GM19238 (cell line): Measurements from ENCODE around the gene KNDC1.

Source experiments
- DNase-seq: peaks from one replicate; pipeline ENCODE4 v3.0.0; 2011; ENCODE audit warnings: low spot score; ENCODE audit not compliant: insufficient read length

KNDC1 gene

DNA sequence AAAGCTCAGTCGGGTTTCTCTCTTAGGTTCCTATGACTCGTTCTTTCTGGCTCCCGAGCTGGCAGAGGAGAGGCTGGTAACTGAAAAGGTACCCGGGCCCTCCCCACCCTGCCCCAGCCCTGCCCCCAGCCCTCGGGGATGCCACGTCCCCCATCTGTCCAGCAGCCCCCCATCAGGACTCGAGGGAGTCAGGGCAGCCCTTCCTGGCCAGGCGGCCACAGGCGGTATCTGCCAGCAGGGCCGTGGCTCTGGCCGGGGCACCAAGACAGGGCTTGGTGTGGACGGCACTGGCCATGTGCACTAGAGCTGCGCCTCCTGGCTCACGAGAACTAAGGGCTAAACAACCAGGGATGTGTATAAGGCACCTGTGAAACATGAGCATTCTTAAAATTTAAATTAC, 29.7 kb downstream of the KNDC1 start:
- no peak for DNase-seq

GRCh38 chr10:133190225-133190624, 30.2 kb downstream of the KNDC1 start:
- DNase-seq: no peak

GRCh38 chr10:133191651-133192050, 31.6 kb downstream of the KNDC1 start:
- DNase-seq: no peak

DNA sequence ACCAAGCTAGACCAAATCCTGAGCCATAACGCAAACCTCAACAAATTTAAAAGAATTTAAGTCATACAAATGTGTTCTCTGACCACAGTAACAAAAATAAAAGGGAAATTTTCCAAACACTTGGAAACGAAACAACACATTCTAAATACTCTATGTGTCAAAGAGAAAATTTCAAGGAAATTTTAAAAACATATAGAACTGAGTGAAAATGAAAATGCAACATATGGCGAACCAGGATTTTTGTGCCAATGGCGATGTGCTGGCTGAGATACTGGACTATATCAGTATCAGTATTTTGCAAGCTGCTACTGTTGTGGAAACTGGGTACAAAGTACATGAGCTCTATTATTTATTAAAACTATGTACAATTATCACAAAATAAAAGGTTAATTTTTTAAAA, 34.1 kb downstream of the KNDC1 start:
- DNase-seq: no peak

DNA sequence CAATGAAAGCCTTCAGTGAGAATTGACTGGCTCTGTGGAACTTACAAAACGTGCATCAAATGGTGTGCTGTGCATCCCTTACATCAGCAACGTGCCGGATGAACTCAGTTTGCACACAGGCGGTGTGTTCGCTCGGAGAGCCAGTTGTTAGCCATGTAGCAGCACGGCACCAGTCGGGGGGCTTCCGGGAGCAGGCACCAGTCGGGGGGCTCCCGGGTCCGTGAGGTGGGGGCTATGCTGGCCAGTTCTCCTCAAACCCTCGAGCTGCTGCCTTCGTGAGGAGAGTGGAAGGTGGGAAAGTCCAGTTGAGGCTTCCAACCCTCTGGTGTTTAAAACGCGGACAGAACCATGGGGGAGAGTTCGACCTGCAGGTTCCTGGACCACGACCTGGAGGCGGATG, 35.1 kb downstream of the KNDC1 start:
- no peak for DNase-seq

DNA sequence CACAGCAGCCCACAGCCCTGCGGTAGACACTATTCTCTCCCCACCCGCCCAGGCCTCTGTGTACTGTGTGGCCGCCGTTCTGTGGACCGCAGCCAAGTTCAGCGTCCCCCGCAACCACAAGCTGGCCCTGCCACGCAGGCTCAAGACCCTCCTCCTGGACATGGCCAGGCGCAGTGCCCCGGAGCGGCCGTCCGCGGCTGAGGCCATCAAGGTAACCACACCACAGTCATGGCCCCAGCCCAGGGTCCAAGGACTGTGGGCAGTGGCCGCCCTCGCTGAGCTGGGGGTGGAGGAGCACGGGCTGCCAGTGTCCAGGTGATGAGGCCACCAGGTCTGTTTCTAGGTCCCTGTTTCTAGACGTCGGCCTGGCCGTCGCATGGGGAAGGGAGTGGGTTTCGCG, 35.6 kb downstream of the KNDC1 start:
- DNase-seq: no peak

- no peak for DNase-seq
These were observed 36.3 kb downstream of the KNDC1 start for GRCh38 chr10:133196221-133196915.

DNA sequence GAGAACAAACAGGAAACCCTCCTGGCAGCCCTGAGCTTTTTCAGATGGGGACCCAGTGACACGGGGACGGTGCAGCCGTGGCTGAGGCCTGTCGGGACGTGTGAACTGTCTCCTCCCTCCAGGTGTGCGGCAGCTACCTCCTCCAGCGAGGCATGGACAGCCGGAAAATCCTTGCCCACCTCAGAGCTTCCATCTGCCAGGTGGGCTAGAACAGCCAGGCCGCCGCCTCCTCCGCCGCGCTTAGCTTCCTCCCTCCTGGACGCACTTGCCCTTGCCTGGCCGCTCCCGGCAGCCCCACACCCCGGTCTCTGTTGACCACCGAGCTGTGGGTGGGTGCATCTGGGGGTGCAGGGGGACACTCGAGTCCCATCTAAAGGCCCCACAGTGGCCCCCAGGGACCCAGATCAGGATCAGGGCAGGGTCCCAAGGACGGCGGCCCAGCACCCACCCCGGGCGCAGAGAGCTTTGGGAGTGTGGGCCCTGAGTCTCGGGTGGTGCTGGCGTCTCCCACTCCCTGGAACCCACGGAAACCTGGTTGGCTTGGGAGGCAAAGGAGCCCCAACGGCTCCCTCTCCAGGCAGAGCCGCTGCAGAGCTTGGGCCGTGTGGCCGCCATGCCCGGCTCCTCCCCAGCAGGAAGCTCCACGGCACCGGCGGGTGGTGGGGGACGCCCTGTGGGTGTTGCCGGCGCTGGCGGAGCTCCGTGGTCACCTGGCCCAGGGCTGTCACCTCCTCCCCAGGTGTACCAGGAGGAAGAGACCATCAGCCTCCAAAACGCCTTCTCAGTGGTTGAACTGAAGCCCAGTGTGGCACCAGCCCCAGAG, 37.1 kb downstream of the KNDC1 start:
- DNase-seq: no peak

GRCh38 chr10:133197786-133198185, 37.8 kb downstream of the KNDC1 start:
- DNase-seq: no peak

- DNase-seq: no peak
These were observed 38.2 kb downstream of the KNDC1 start for GRCh38 chr10:133198206-133198605.

DNA sequence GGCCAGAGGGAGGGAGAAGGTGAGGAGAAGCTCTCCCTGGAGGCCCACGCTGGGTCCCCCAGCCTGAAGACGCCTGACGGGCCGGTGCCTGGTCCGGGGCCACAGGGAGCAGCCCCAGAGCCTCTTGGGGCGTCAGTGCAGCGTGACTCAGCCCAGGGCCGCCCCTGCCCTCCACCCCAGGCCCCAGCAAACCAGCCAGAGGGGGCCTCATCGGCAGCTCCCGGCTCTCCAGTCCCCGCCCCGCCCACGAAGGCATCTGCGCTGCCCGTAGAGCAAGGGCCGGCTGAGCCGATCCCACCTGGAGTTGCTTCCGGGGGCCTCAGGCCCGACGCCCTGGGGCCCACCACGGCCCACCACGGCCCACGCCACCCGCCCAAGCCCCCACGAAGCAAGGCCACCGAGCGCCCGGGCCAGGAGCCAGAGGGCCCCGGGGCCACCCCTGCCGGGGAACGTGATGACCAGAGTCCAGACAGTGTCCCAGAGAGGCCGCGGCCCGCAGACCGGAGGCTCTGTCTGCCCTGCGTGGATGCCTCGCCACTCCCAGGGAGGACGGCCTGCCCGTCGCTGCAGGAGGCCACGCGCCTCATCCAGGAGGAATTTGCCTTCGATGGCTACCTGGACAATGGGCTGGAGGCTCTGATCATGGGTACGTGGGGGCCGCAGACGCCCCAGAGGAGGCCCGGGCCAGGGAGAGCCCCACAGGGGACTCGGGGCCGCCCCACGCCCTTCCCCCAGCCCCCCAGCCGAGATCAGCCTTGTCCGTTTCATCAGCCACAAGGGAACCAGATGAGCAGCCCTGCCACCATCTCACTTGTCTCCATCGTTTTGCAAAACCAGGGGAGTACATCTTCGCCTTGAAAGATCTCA, 38.8 kb downstream of the KNDC1 start:
- no peak for DNase-seq

DNA sequence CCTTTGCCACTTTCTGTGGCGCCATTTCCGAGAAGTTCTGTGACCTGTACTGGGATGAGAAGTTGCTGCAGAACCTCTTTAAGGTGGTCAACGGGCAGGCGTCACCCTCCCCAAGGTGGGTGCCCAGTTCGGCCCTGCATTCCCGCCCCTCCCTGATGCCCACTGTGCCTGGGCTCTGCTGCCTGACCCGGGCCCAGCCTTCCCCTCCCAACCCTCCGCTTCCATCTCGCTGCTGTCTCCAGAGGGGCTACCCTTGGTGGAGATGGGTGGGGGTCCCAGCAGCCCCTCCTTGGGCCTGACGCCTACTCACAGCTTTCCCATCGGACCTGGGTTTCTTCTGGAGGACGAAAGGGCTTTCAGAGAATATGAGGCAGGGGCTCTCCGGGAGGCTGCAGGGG, 39.5 kb downstream of the KNDC1 start:
- DNase-seq: no peak

DNA sequence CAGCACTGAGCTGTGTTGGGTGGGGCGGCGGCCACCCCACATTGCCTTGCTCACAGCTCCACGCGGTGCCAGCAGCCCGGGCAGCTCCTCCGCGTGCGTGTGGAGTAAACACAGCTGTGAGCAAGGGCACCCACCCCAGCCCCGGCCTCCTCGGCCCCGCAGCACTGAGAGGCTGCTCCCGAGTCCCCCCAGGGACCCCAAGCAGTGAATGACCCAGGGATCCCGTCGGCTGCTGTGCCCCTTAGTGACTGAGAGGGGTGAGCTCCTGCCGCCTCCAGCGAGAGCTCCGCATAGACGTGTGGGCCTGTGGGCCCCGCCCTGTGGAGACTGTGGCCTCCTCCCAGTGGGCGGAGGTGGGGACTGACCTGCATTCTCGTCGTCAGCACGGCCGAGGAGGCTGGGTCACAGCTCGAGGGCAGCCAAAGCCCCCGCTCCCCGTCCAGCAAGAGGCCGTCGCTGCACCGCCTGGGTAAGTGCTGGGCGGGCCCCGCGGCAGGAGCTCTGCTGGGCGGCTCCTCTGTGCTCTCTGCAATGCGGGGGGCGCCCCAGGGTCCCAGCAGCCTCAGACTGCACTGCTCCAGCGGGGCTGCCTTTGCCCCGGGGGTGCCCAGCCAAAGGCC, 40.1 kb downstream of the KNDC1 start:
- DNase-seq: no peak

- DNase-seq: no peak
These were observed 40.6 kb downstream of the KNDC1 start for GRCh38 chr10:133200621-133201031.

DNA sequence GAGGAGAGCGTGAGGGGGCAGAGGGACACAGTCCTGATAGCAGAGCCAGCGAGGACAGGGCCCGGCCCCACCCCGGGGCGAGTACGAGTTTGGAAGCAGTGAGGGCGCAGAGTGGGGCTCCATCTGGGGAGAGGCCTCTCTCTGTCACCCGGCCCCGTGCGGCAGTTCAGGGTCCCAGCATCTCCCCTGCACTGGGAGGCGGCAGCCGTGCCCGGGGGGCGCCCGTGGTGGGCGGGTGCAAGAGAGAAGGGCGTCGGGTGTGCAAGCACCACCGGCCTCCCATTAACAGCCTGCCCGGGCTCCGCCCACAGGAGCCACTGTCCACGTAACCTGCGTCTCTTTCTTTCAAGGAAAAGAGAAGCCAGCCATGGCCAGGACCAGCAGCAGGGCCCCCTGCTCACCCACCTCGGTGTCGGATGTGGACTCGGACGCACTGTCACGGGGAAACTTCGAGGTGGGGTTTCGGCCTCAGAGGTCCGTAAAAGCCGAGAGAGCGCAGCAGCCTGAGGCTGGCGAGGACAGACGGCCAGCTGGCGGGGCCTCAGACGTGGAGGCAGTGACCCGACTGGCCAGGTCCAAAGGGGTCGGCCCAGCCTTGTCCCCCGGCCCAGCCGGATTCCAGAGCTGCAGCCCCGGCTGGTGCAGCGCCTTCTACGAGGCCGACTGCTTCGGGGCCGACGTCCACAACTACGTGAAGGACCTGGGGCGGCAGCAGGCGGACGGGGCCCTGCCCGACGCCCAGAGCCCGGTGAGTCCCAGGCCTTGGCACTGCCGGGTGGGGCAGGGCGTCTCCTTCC, 41.3 kb downstream of the KNDC1 start:
- DNase-seq: no peak

- DNase-seq: no peak
These were observed 42.1 kb downstream of the KNDC1 start for GRCh38 chr10:133201948-133202725.

- no peak for DNase-seq
These were observed 43.0 kb downstream of the KNDC1 start for GRCh38 chr10:133202778-133203651.

DNA sequence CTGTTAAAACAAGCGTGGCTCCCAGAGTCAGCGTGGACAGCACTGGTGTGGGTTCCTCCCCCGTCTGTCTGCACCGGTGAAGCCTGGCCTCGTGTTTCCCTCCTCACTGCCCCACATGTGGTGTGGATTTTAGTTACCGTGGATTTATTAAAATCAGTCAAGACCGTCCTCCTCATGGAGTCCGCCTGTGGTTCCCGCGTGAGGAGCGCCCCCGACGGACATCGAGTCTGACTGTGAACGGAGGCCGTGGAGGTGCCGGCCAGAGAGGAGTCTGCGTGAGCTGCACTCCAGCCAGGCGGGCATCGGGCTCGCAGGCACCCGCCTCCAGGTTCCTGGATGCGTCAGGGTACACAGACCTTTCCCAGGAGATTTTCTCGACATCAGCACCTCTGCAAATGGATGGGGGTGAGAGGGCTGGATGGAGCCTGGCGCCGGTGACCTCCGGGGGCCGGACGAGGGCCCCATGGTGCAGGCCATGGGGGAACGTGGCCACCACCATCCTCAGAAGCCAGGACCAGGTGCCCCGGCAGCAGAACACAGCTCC, 43.7 kb downstream of the KNDC1 start:
- no peak for DNase-seq
